Activated CD8-positive, alpha-beta memory T cell treated with anti-CD3 and anti-CD28 coated beads for 1 hour (primary cell): ENCODE measurements around the gene FAM241B.

Experiments used
- DNase-seq, 2 donors: peaks; one replicate each; pipeline ENCODE4 v3.0.0-alpha.2; 2020; ENCODE audit warnings: low read depth in 1 of 2; ENCODE audit errors: extremely low read depth in 1 of 2

FAM241B gene

GRCh38 chr10:69633673-69634635, 3.9 kb downstream of the FAM241B start:
- DNase-seq: no peak

GRCh38 chr10:69634759-69635425, 4.8 kb downstream of the FAM241B start:
- DNase-seq: no peak

- DNase-seq: no peak
These were observed 5.6 kb downstream of the FAM241B start for GRCh38 chr10:69635428-69636272.

- DNase-seq: no peak
These were observed 6.2 kb downstream of the FAM241B start for GRCh38 chr10:69636273-69636575.

- DNase-seq: no peak
These were observed 6.9 kb downstream of the FAM241B start for GRCh38 chr10:69636626-69637605.

- DNase-seq: no peak
These were observed 8.6 kb downstream of the FAM241B start for GRCh38 chr10:69638642-69639041.

- DNase-seq: peak; percentile 35 to 36
These were observed 9.5 kb downstream of the FAM241B start for GRCh38 chr10:69639291-69640195.

GRCh38 chr10:69640196-69640980, 10.3 kb downstream of the FAM241B start:
- no peak for DNase-seq

- no peak for DNase-seq
These were observed 11.4 kb downstream of the FAM241B start for GRCh38 chr10:69641261-69641980.

- no peak for DNase-seq
These were observed 12.7 kb downstream of the FAM241B start for GRCh38 chr10:69642747-69643146.

- no peak for DNase-seq
These were observed 14.0 kb downstream of the FAM241B start for GRCh38 chr10:69643779-69644657.

- DNase-seq: no peak
These were observed 14.7 kb downstream of the FAM241B start for GRCh38 chr10:69644658-69645295.

GRCh38 chr10:69645296-69646184, 15.5 kb downstream of the FAM241B start:
- no peak for DNase-seq

GRCh38 chr10:69646185-69647060, 16.4 kb downstream of the FAM241B start:
- DNase-seq: no peak
